GM21576 (cell line): ENCODE results near the gene TBRG4.

ENCODE experiments used
- ATAC-seq: cut with Tn5 transposase; IDR thresholded peaks from one replicate; pipeline ENCODE4 v1.9.1; 2021; ENCODE audit warnings: mild to moderate bottlenecking, moderate library complexity; ENCODE audit not compliant: unreplicated experiment

The TBRG4 gene

DNA sequence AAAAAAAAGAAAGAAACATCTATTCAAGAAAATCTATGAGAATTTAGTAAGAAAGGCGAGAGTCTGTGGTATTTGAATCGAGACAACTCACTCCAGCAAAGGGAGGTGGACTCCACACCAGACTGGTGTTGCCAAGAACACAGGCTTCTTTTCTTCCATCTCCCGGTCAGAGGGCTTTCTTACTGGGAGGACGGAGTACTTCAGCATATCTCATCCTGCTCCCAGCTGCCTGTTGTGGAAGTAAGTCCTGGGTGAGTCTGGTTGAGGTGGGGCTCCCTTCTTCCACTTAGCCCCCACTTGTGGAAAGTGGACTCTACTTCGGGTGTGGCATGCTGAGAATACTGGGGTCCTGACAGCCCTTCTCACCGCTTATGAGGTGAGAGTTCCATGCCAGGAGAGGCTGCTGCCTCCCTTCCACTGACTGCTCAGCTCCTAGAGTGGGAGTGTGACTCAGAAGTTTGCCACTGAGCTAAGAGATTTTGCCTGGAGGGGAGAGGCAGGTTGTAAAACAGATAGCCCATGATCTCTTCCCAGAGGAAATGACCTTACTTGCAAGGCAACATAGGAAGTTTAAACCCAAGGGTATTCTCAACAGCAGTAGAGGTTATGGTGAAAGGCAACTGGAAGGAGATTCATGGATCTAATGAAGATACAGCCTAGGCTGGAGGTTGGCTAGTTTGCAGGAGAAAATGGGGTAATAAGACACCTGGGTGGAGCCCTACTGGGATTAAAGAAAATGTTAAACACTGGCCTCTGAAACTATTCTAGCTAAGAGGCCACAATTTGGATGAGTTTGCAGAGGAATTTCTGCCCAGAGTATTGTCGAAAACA lies 19.2 kb downstream of the TBRG4 start:
- no peak for ATAC-seq

DNA sequence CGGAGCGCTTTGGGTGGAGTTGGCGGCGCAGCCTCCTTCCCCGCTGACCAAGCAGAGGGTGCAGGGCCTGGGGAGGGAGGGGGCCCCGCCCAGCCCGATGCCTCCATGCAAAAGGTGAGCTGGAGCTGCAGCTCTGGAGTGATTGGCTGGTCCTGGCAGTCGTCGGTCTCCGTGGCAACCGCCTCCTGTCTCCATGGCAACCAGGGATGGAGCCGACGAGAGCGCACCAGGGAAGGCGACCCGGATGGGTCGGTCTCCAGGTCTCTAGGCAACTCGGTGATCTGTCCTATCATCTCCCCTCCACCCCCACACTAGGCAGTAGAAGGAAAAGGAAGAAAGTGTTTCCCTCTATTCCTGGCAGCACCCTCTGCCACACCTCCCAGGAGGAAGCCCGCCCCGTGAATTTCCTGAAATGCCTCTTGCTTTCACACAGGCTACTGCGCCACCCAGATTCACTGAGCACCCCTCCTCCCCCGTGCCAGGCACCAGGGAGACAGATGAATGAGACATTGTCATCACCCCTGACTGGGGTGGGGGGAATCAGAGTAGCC lies 22.1 kb downstream of the TBRG4 start:
- no peak for ATAC-seq

GRCh38 chr7:45088821-45089340 lies 22.6 kb downstream of the TBRG4 start, which contains the start of gene NACAD:
NACAD (minus strand) TSS chr7:45088969; CDS start chr7:45088894, 75 bp downstream.
- no peak for ATAC-seq

DNA sequence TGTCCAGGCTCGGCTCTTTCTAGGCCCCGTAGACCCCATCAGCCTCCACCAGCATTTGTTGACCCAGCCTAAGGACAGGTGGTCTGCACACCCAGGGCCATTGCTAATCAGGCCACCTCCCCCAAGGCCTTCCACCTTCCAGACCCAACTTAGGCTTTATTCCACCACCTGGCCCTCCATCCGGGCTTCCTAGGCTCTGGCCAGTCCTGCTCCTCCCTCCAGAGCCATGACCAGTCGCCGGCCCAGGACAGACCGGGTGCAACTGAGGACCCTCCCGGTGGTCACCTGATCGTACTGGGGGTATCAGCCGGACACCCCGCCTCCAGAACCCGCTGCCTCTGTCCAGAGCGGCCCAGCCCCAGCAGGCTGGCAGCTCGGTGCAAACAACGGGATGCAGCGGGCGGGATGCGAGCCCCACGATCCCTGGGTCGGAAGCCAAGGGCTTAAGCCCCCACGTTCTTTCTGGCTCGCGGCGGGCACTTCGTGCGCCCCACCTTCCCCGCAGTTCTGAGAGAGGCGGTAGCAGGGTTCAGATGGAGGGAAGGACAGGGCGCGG lies 23.3 kb downstream of the TBRG4 start:
- ATAC-seq: no peak

DNA sequence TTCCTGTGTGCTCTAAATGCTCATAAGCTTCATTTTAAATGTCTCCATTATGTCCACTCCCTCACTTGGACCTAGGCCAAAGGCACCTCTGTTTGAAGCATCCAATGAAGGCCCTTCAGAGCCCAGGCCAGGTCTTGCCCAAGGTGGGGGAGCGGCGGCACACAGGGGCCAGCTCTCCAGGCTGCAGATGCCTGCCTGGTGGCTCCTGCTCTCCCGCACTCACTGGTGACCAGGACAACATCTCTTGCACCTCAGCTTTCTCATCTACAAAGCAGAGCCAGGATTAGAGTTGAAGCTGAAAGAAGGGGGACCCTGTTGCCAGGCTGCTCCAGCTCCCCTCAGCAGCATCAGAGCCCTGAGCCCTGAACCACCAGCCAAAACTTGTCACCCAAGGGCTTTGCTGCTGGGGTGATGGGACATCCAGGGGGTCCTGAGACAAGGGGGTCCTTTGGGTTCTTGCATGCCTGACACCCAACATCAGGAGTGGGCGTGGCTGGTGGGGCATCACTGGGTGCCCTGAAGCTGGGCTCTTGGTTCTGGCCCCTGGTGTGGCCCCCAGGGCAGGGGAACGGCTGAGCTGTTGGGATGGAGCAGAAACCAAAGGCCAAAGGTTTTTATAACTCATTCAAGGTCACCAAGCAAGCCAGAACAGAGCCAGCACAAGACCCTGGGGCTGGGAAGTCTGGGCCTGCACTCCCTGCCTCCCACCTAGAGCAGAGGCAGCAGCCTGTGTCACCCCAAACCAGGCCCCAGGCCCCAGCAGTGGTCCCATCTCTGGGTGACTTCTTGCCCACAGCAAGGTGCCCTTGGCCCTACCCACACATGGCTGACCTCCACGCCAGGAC lies 24.0 kb downstream of the TBRG4 start:
- no peak for ATAC-seq

DNA sequence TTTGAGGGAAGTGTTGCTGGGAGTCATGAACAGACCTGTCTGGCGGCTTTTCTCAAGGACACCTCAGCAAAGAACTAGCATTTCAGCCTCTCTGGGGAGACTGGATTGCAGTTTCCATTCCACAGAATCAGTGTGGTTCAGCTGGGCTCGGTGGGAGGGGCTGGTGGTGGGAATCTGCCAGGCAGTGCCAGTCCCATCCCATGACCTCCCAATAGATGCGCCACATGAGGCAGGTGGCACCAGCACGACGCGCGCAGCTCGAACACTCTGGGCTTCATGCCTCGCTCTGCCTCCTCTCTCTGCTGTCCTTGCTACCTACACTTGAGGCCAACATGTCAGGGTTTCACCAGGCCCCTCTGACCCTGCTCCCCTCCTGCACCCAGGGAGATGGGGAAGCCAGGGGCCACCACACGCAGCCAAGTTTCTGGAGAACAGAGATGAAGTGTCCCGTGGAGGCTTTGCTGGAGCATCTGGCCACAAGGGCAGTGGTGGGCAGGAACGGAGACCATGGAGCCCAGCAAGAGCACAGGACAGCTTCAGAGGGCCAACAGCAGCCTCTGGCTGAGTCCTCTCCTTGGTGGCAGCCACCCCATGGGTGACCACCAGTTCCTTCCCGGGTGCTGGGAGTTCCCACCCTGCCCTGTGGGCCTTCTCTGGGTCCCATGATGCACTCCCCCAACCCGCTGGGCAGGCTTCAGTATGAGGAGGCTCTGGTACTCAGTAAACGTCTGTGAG lies 25.0 kb downstream of the TBRG4 start:
- no peak for ATAC-seq

DNA sequence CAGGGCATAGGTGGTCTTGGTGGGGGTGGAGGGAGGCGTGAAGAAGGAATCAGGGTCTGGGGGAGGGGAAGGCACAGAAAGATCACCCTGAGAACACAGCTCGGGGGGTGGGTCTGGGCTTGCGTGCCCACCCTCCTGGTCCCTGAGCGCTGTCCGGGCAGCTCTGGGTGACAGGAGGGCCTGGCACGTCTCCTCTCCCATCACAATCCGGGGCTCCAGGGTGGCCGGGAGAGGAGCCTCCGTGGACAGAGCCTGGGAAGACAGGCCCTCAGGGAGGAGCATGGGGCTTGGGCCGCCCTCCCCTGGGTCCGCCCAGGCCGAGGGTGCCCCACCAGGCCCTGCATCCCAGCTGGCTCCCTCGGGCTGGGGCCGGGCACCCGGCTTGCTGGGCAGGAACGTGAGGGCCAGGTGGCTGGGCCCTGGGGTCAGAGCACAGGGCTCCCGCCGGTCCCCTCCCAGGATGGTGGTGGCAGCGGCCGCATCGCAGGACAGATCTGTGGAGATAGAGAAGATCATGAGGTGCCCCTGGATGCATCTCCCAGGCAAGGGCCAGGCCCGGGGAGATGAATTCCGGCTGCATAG lies 25.8 kb downstream of the TBRG4 start:
- no peak for ATAC-seq

GRCh38 chr7:45084901-45085618 lies 26.4 kb downstream of the TBRG4 start:
- ATAC-seq: no peak

DNA sequence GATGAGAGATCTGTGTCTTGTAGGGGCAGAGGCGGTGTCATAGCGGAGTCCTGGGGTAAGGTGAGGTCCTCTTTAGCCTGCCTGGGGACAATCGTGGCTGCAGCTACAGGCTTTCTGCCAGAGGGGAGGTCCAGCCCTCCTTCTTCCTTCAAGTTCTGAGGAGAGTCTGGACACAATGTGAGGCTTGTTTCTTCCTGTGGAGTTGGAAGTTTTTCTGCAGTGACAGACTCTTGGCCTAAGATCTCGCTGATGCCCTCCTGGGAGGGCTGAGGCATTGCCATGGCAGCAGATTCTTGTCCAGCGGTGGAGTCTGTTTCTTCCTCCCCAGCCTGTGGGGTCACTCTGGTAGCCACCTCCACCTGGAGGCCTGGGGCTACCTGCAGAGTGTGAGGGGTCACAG lies 27.2 kb downstream of the TBRG4 start:
- ATAC-seq: no peak

DNA sequence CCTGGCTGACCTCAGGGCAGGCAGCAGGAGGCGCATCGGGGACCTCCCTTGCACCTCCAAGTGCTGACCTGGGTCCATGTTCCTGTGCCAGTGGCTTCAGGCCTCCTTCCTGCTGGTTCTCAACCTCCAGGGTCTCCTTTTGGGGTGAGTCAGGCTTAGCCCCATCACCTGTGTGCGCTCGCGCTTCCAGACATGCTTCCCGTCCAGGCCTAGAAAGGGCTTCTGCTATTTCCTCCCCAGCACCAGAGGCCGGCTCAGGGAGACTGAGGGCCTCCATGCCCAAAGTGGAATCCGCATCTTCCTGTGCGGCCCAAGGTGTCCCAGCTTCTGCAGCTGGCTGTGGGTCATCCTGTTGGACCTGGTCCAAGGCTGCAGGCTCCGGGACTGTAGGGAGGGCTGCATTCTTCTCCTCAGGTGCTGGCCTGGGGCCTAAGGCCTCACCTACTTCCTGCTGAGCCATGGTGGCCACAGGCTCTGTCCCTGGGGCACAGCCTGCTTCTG lies 28.6 kb downstream of the TBRG4 start:
- ATAC-seq: no peak

- no peak for ATAC-seq
Measured at GRCh38 chr7:45082031-45082830, 29.3 kb downstream of the TBRG4 start.

GRCh38 chr7:45081670-45081974 lies 29.9 kb downstream of the TBRG4 start:
- ATAC-seq: no peak

GRCh38 chr7:45080958-45081669 lies 30.4 kb downstream of the TBRG4 start:
- ATAC-seq: no peak

- no peak for ATAC-seq
Measured at GRCh38 chr7:45080265-45080957, 31.1 kb downstream of the TBRG4 start.

DNA sequence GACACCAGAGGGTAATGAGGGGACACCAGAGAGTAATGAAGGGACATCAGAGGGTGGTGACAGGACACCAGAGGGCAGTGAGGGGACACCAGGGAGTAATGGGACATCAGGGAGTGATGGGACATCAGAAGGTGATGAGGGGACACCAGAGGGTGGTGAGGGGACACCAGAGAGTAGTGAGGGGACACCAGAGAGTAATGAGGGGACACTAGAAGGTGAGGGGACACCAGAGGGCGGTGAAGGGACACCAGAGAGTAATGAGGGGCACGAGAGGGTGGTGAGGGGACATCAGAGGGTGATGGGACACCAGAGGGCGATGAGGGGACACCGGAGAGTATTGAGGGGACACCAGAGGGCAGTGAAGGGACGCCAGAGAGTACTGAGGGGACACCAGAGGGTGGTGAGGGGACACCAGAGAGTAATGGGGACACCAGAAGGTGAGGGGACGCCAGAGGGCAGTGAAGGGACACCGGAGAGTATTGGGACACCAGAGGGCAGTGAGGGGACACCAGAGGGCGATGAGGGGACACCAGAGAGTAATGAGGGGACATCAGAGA lies 33.3 kb downstream of the TBRG4 start:
- no peak for ATAC-seq

DNA sequence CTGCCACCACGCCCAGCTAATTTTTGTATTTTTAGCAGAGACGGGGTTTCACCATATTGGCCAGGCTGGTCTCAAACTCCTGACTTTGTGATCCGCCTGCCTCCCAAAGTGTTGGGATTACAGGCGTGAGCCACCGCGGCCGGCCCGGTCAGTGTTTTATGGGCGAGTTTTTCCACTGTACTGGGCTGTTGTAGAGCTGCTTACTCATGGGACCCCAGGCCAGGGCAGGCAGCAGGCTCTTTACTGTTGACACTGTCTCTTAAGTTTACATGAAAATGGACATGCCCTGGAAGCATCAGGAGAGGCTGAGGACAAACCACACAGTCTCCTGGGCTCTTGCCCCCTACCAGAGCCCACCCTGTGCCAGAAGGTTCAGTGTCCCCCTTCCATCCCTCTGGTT lies 33.9 kb downstream of the TBRG4 start:
- ATAC-seq: no peak

DNA sequence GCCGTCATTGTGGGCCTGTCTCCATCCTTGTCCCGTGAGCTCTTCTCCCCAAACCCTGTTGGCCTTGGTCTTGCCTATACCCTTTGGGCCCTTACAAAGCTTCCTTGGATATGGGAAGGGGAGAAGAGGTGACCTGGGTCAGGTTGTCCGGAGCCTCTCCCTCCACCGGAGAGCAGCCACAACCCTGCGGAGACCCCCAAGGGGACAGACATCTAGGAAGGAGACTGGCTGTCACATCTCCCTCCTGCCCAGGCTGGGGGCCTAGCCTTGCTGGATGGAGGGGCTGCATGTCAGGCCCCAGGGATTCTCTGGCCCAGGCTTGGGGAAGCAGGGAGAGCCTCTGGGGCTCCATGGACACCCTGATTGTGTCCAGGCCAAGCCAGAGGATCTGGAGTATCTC lies 34.6 kb downstream of the TBRG4 start:
- no peak for ATAC-seq
